Measurements from ENCODE around the gene AQP2. TPM values are rescaled to one million over a fixed set of nuclear protein-coding genes. Genes with fewer than 3 reads are reported as not detected.

Gene AQP2
- polyA plus RNA-seq, 1 of the 3 experiments (the other 2 are of a cell fraction), result not detected

GRCh38 chr12:49945394-49946080, 5.0 kb upstream of the AQP2 start (continued):
- TF ChIP-seq YY1 (IDR thresholded peaks at IDR 0.05; ENCODE audit: low read depth), result no peak
- TF ChIP-seq GABPA (IDR thresholded peaks at IDR 0.05; ENCODE audit: low read depth), result no peak
- TF ChIP-seq SMC3 (IDR thresholded peaks at IDR 0.05; ENCODE audit: low read depth, low read length), result peak; percentile 70
- TF ChIP-seq RXRA (IDR thresholded peaks at IDR 0.05; ENCODE audit: borderline replicate concordance, low read depth), result no peak; the same call in 1 of the 2 replicates
- peak; percentile 10; the same call in 1 of the 2 replicates for TF ChIP-seq RCOR1 (IDR thresholded peaks at IDR 0.05; ENCODE audit: low read length)
- TF ChIP-seq PBX3 (IDR thresholded peaks at IDR 0.05), result peak; percentile 84
- no peak for TF ChIP-seq FOXJ3 (CRISPR knock-in tag; IDR thresholded peaks at IDR 0.05)
- peak; percentile 20; the same call in 1 of the 2 replicates for TF ChIP-seq TCF12 (IDR thresholded peaks at IDR 0.05)
- TF ChIP-seq CHD2 (IDR thresholded peaks at IDR 0.05; ENCODE audit: low read length, partially characterized antibody), result no peak
- TF ChIP-seq FOSL2 (IDR thresholded peaks at IDR 0.05; ENCODE audit: borderline replicate concordance, low read depth), result peak; percentile 30; the same call in 1 of the 2 replicates
- TF ChIP-seq GATA2 (CRISPR knock-in tag; IDR thresholded peaks at IDR 0.05), result no peak
- TF ChIP-seq POLR2AphosphoS5 (IDR thresholded peaks at IDR 0.05; ENCODE audit: low read depth, low read length), result no peak
- TF ChIP-seq JUND (IDR thresholded peaks at IDR 0.05), result no peak
- no peak for TF ChIP-seq RFX5 (IDR thresholded peaks at IDR 0.05; ENCODE audit: low read length)
- no peak; the same call in 1 of the 2 replicates for TF ChIP-seq SIN3A (IDR thresholded peaks at IDR 0.05; ENCODE audit: borderline replicate concordance, low read depth, low read length)
- no peak for TF ChIP-seq TEAD4 (IDR thresholded peaks at IDR 0.05; ENCODE audit: borderline replicate concordance, insufficient read depth)
- TF ChIP-seq RAD21 (IDR thresholded peaks at IDR 0.05; ENCODE audit: low read length), result peak; percentile 63
- no peak for TF ChIP-seq REST (IDR thresholded peaks at IDR 0.05; ENCODE audit: low read depth, low read length)

Data from SK-N-SH (cell line).